Astrocyte (in vitro differentiated cells and primary cell): ENCODE results near the gene SLC9A1. TPM values are rescaled to one million over a fixed set of nuclear protein-coding genes. Genes with fewer than 3 reads are reported as not detected.

Experiments used
- DNase-seq: peaks from one replicate; pipeline ENCODE4 v3.0.0-alpha.2; 2010; ENCODE audit warnings: low read depth
- FAIRE-seq: peaks from 2 replicates; lab custom pipeline; 2011; peaks lifted over from hg19 to GRCh38; lab: Jason Lieb, UNC
- H2AFZ ChIP-seq: 2 replicates; pipeline ENCODE4 v1.6.0; 2012; ENCODE audit warnings: low read depth, low read length, inconsistent platforms
- H3K27ac ChIP-seq: 2 replicates; pipeline ENCODE4 v1.5.1; 2011; ENCODE audit warnings: low read depth, low read length, inconsistent platforms
- H3K27me3 ChIP-seq: 2 replicates; pipeline ENCODE4 v1.6.0; 2011; ENCODE audit warnings: low read length, inconsistent platforms; ENCODE audit not compliant: insufficient read depth
- H3K36me3 ChIP-seq: 2 replicates; pipeline ENCODE4 v1.5.1; 2011; ENCODE audit warnings: low read length, inconsistent platforms; ENCODE audit not compliant: insufficient read depth
- H3K4me1 ChIP-seq: 2 replicates; pipeline ENCODE4 v1.5.1; 2011; ENCODE audit warnings: low read length, inconsistent platforms; ENCODE audit not compliant: insufficient read depth
- H3K4me2 ChIP-seq: 2 replicates; pipeline ENCODE4 v1.6.0; 2012; ENCODE audit warnings: low read length, inconsistent platforms
- H3K4me3 ChIP-seq: 2 replicates; pipeline ENCODE4 v1.5.1; 2011; ENCODE audit warnings: low read depth, mild to moderate bottlenecking, low read length, inconsistent platforms; ENCODE audit not compliant: insufficient read depth
- H3K79me2 ChIP-seq: 2 replicates; pipeline ENCODE4 v1.6.0; 2012; ENCODE audit warnings: mild to moderate bottlenecking, low read length, inconsistent platforms; ENCODE audit not compliant: insufficient read depth
- H3K9ac ChIP-seq: 2 replicates; pipeline ENCODE4 v1.6.0; 2012; ENCODE audit warnings: mild to moderate bottlenecking, low read length, inconsistent platforms
- H3K9me3 ChIP-seq: 2 replicates; pipeline ENCODE4 v1.5.1; 2012; ENCODE audit warnings: low read depth, mild to moderate bottlenecking, low read length, inconsistent platforms; ENCODE audit not compliant: insufficient read depth
- H4K20me1 ChIP-seq: 2 replicates; pipeline ENCODE4 v1.6.0; 2012; ENCODE audit warnings: low read length, inconsistent platforms; ENCODE audit not compliant: insufficient read depth
- H3K27ac Mint-ChIP-seq: one replicate; pipeline ENCODE4 v1.8.0; 2021; ENCODE audit warnings: mild to moderate bottlenecking, mixed read lengths; ENCODE audit not compliant: unreplicated experiment
- H3K27me3 Mint-ChIP-seq: one replicate; pipeline ENCODE4 v1.8.0; 2021; ENCODE audit warnings: low read depth, mixed read lengths; ENCODE audit not compliant: unreplicated experiment
- H3K36me3 Mint-ChIP-seq: one replicate; pipeline ENCODE4 v1.8.0; 2021; ENCODE audit warnings: low read depth, mixed read lengths; ENCODE audit not compliant: unreplicated experiment
- H3K4me1 Mint-ChIP-seq: one replicate; pipeline ENCODE4 v1.8.0; 2021; ENCODE audit warnings: low read depth, mixed read lengths; ENCODE audit not compliant: unreplicated experiment
- H3K4me3 Mint-ChIP-seq: one replicate; pipeline ENCODE4 v1.8.0; 2021; ENCODE audit warnings: mild to moderate bottlenecking, moderate library complexity, mixed read lengths; ENCODE audit not compliant: unreplicated experiment
- H3K9me3 Mint-ChIP-seq: one replicate; pipeline ENCODE4 v1.8.0; 2021; ENCODE audit warnings: mild to moderate bottlenecking, mixed read lengths; ENCODE audit not compliant: unreplicated experiment
- CTCF ChIP-seq: IDR thresholded peaks from 2 replicates; pipeline ENCODE4 v1.5.1; 2011; ENCODE audit warnings: low read depth, mild to moderate bottlenecking, inconsistent platforms, low read length, moderate library complexity; ENCODE audit not compliant: insufficient read depth
- EZH2 ChIP-seq: IDR thresholded peaks from 2 replicates; pipeline ENCODE4 v1.6.1; 2012; ENCODE audit warnings: mild to moderate bottlenecking, low read length, inconsistent platforms; ENCODE audit not compliant: insufficient read depth
- total RNA-seq: library from RNA; stranded (reverse); gene quantifications from 2 replicates; pipeline ENCODE4 v1.2.1, GENCODE V29; 2021

Gene SLC9A1
- total RNA-seq, 1 donor from 2014 or later, result 49.3 TPM

DNA sequence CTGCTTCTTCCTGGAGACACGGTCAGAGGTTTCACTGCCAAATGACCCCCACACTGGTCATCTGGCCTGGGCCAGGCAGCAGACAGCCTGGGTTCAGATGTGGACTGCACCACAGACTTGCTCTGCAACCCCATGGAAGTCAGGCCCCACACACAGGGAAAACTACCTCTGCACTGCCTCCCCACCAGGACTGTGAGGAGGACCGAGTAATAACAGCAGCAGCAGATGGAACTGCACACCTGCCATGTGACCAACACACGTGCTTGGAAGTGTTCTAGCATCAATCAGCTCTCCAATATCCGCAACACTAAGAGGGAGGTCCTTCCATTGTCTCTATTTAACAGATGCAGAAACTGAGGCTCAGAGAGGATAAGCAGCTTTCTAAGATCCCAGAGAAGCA lies 51.4 kb downstream of the SLC9A1 start:
- no peaks in the 10 kb centered on the region for H3K36me3 ChIP-seq
- DNase-seq, result no peak
- H3K27me3 ChIP-seq, result no peaks in the 10 kb centered on the region
- no peaks in the 10 kb centered on the region for H3K9me3 ChIP-seq
- H3K4me2 ChIP-seq, result no peak overlapping the region
- H3K4me1 ChIP-seq, result peaks cover 16% of the 10 kb centered on the region
- H2AFZ ChIP-seq, result no peak overlapping the region
- TF ChIP-seq EZH2, result no peak
- TF ChIP-seq CTCF, result no peak
- H3K4me3 ChIP-seq, result no peak overlapping the region
- no peak overlapping the region for H3K9ac ChIP-seq
- Mint-ChIP-seq H3K27ac (no peak overlapping the region), H3K4me3 (no peak overlapping the region), H3K36me3 (peaks cover 17% of the 10 kb centered on the region), H3K9me3 (no peaks in the 10 kb centered on the region), H3K4me1 (peaks cover 15% of the 10 kb centered on the region), H3K27me3 (peaks cover 2% of the 10 kb centered on the region)
- no peaks in the 10 kb centered on the region for H3K79me2 ChIP-seq
- FAIRE-seq, result no peak
- H4K20me1 ChIP-seq, result no peaks in the 10 kb centered on the region
- H3K27ac ChIP-seq, result no peak overlapping the region

DNA sequence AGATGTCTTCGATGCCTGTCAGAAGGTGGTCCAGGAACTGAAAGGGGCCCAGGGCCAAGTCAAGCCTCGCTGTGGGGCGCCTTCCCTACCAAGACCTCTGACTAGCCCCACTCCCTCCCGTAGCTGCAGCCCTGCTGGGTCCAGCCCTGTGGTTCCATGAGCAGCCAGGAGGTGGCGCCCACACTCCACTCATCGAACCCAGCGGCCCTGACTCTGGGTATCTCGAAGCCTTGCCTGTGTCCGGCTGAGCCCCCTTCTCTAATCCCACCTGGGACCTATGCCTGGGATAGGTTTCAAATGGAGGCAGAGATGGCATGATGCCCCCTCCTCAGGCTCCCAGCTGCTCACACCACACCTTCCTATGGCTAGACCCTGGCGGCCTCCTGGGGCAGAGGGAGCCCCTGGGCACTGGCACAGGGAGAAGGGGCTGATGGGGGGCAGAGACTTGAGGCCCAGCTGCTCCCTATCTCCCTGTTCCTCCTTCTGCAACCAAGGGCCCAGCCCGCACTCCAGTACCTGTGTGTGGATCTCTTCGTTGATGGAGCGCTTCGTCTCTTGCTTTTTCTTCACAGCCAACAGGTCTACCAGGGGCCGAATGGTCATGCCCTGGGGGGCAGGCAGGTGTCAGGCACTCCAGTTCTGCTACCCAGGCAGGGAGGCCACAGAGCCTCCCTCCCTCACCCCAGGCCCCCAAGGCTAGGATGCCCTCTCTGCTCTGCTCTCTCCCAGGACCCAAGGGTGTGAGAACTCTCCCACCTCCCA lies 52.0 kb downstream of the SLC9A1 start:
- no peak overlapping the region for H3K4me3 ChIP-seq
- no peak overlapping the region for H2AFZ ChIP-seq
- no peak for TF ChIP-seq EZH2
- TF ChIP-seq CTCF, result peak; percentile 73
- Mint-ChIP-seq H3K36me3 (peaks cover 17% of the 10 kb centered on the region), H3K4me3 (no peak overlapping the region), H3K9me3 (no peaks in the 10 kb centered on the region), H3K27ac (no peak overlapping the region), H3K4me1 (peaks cover 17% of the 10 kb centered on the region), H3K27me3 (peaks cover 2% of the 10 kb centered on the region)
- no peaks in the 10 kb centered on the region for H3K9me3 ChIP-seq
- no peaks in the 10 kb centered on the region for H3K79me2 ChIP-seq
- FAIRE-seq, result peak; percentile 5
- no peak for DNase-seq
- no peak overlapping the region for H3K4me2 ChIP-seq
- no peaks in the 10 kb centered on the region for H3K27me3 ChIP-seq
- no peaks in the 10 kb centered on the region for H3K36me3 ChIP-seq
- H3K9ac ChIP-seq, result no peak overlapping the region
- H3K4me1 ChIP-seq, result peaks cover 16% of the 10 kb centered on the region
- no peaks in the 10 kb centered on the region for H4K20me1 ChIP-seq
- no peak overlapping the region for H3K27ac ChIP-seq

- Histone ChIP-seq H3K4me2 (no peak overlapping the region), H3K79me2 (no peaks in the 10 kb centered on the region), H3K4me3 (no peak overlapping the region), H2AFZ (no peak overlapping the region), H3K36me3 (no peaks in the 10 kb centered on the region), H3K27ac (no peak overlapping the region), H3K9ac (no peak overlapping the region), H4K20me1 (no peaks in the 10 kb centered on the region), H3K9me3 (no peaks in the 10 kb centered on the region), H3K27me3 (no peaks in the 10 kb centered on the region), H3K4me1 (peaks cover 16% of the 10 kb centered on the region)
- H3K27ac Mint-ChIP-seq, result no peak overlapping the region
- FAIRE-seq, result no peak
- H3K4me1 Mint-ChIP-seq, result peaks cover 17% of the 10 kb centered on the region
- H3K9me3 Mint-ChIP-seq, result no peaks in the 10 kb centered on the region
- no peak for DNase-seq
- H3K27me3 Mint-ChIP-seq, result peaks cover 2% of the 10 kb centered on the region
- H3K36me3 Mint-ChIP-seq, result peaks cover 17% of the 10 kb centered on the region
- no peak for TF ChIP-seq CTCF
- TF ChIP-seq EZH2, result no peak
- H3K4me3 Mint-ChIP-seq, result no peak overlapping the region
These were observed 52.7 kb downstream of the SLC9A1 start for GRCh38 chr1:27102134-27102706.
